Right lung (tissue), 10 donors: ENCODE data around the gene RGS12. TPM values are rescaled to one million over a fixed set of nuclear protein-coding genes. Genes with fewer than 3 reads are reported as not detected.

Experiments used
- DNase-seq, 2 donors: peaks; one replicate each; pipeline ENCODE4 v3.0.0-alpha.2; 2013
- long read RNA-seq, 8 donors: transcript quantifications; one replicate each; lab custom pipeline, GENCODE V29; 2026
- polyA plus RNA-seq, 5 donors: library from polyadenylated mRNA; unstranded; fragments of 120-200 nt; gene quantifications; one replicate each; pipeline versions ENCODE4 v1.2.1 to v1.2.3, GENCODE V29; 2013; ENCODE audit warnings: inconsistent platforms in 1 of 5, low replicate concordance in 1 of 5; ENCODE audit not compliant: insufficient read length in 5 of 5, insufficient read depth in 1 of 5

RGS12 gene
- 10 to 100 TPM; 51.1 to 71.5 (median 67.7) TPM for polyA plus RNA-seq
- long read RNA-seq, donor 1, partial matches to known transcripts = 30 of 37 reads
- long read RNA-seq, donor 1, other reads (novel, unspliced or antisense) = 6 of 37 reads
- long read RNA-seq, donor 2, partial matches to known transcripts = 0 of 1 reads
- long read RNA-seq, donor 2, other reads (novel, unspliced or antisense) = 0 of 1 reads
- long read RNA-seq, donor 3, partial matches to known transcripts = 0 of 1 reads
- long read RNA-seq, donor 3, other reads (novel, unspliced or antisense) = 0 of 1 reads
- long read RNA-seq, donor 4, full-length matches to known transcripts = 2 of 7 reads
- long read RNA-seq, donor 4, partial matches to known transcripts = 0 of 7 reads
- long read RNA-seq, donor 4, other reads (novel, unspliced or antisense) = 5 of 7 reads
- long read RNA-seq, donor 5, partial matches to known transcripts = 0 of 7 reads
- long read RNA-seq, donor 5, other reads (novel, unspliced or antisense) = 6 of 7 reads
- long read RNA-seq, donor 6, partial matches to known transcripts = 15 of 15 reads
- long read RNA-seq, donor 6, other reads (novel, unspliced or antisense) = 0 of 15 reads
- long read RNA-seq, donor 7, partial matches to known transcripts = 7 of 15 reads
- long read RNA-seq, donor 7, other reads (novel, unspliced or antisense) = 7 of 15 reads
- long read RNA-seq, donor 8 = 0 reads

- peak; percentile 92 to 93 for DNase-seq
Measured at GRCh38 chr4:3292571-3293400, at the start of gene RGS12. Gene RGS12 (plus strand): TSS chr4:3293021. CDS start chr4:3316171, 23,150 bp downstream.

GRCh38 chr4:3243136-3243780, 49.6 kb upstream of the RGS12 start:
- no peak for DNase-seq

- DNase-seq = no peak
Measured at GRCh38 chr4:3244002-3244401, 48.8 kb upstream of the RGS12 start.

GRCh38 chr4:3244747-3245146, 48.1 kb upstream of the RGS12 start:
- no peak for DNase-seq

- no peak for DNase-seq
Measured at GRCh38 chr4:3245676-3246075, 47.1 kb upstream of the RGS12 start.

- DNase-seq = no peak
Measured at GRCh38 chr4:3246458-3247398, 46.1 kb upstream of the RGS12 start.

- no peak for DNase-seq
Measured at GRCh38 chr4:3247399-3248177, 45.2 kb upstream of the RGS12 start.

GRCh38 chr4:3248178-3248480, 44.7 kb upstream of the RGS12 start:
- no peak for DNase-seq

GRCh38 chr4:3248811-3249661, 43.8 kb upstream of the RGS12 start, which contains the start of gene MSANTD1:
Gene MSANTD1 (plus strand): TSS chr4:3249159. CDS start chr4:3249223, 64 bp downstream.
- DNase-seq = peak in 1 of 2 donors; percentile 32

GRCh38 chr4:3249711-3250437, 42.9 kb upstream of the RGS12 start:
- no peak for DNase-seq

GRCh38 chr4:3250438-3250955, 42.3 kb upstream of the RGS12 start:
- no peak for DNase-seq

- DNase-seq = peak; percentile 28 to 48
Measured at GRCh38 chr4:3250956-3251690, 41.7 kb upstream of the RGS12 start.

GRCh38 chr4:3251691-3252479, 40.9 kb upstream of the RGS12 start:
- DNase-seq = no peak

GRCh38 chr4:3252480-3252828, 40.4 kb upstream of the RGS12 start:
- DNase-seq = no peak

GRCh38 chr4:3252831-3253641, 39.8 kb upstream of the RGS12 start:
- no peak for DNase-seq
